ENCODE measurements around the gene PRKCE. TPM values are rescaled to one million over a fixed set of nuclear protein-coding genes. Genes with fewer than 3 reads are reported as not detected.

The PRKCE gene
- total RNA-seq, 2 experiments from 2014 or later, result 24.9 to 26.2 TPM

DNA sequence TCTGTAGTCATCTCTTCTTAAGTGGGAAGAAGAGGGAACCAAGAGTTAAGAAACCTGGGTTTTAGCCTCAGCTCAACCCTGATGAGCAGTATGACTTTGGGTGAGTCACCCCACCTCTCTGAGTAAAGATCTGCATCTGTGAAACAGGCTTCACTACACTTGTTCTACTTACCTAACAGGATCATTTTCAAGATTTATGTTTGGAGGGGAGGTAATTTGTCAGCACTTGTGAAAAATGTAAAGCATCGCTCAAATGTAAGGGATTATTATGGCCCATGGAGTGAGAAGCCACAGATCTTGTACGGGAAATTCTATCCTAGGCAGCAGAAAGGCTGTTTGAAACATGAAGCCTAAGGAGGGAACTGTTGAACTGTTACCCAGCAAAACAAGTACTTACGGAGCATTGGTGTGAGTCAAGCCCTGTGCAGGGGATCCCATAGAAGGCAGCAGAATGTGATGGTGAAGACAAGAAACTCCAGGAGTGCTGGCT is 160.6 kb downstream of the PRKCE start:
- Mint-ChIP-seq H3K4me1 (ENCODE audit: low read depth) (no peaks in the 10 kb centered on the region), H3K4me3 (no peak overlapping the region), H3K9me3 (no peaks in the 10 kb centered on the region), H3K36me3 (ENCODE audit: low read depth) (no peaks in the 10 kb centered on the region), H3K27ac (no peak overlapping the region), H3K27me3 (no peaks in the 10 kb centered on the region)
- DNase-seq, result peak in 2 of 14 experiments; percentile 5 to 17
- Histone ChIP-seq H3K27me3 (ENCODE audit: control insufficient read depth in 1 of 2, insufficient read depth in 2 of 2, low read length in 2 of 2) (no peaks in the 10 kb centered on the region), H3K9me3 (ENCODE audit: control insufficient read depth in 1 of 2, insufficient read depth in 1 of 2, low read length in 2 of 2) (no peaks in the 10 kb centered on the region), H3K27ac (ENCODE audit: low read depth in 1 of 2, low read length in 2 of 2) (no peak overlapping the region), H3K4me3 (ENCODE audit: low read length) (no peak overlapping the region), H3K4me1 (ENCODE audit: insufficient read depth, low read length) (no peaks in the 10 kb centered on the region), H3K36me3 (ENCODE audit: insufficient read depth, low read length) (no peaks in the 10 kb centered on the region)
- ChIA-PET POLR2A (no interaction called here), CTCF (no interaction called here)
- ATAC-seq (ENCODE audit: poor library complexity), result no peak
- TF ChIP-seq, protein P1, sequence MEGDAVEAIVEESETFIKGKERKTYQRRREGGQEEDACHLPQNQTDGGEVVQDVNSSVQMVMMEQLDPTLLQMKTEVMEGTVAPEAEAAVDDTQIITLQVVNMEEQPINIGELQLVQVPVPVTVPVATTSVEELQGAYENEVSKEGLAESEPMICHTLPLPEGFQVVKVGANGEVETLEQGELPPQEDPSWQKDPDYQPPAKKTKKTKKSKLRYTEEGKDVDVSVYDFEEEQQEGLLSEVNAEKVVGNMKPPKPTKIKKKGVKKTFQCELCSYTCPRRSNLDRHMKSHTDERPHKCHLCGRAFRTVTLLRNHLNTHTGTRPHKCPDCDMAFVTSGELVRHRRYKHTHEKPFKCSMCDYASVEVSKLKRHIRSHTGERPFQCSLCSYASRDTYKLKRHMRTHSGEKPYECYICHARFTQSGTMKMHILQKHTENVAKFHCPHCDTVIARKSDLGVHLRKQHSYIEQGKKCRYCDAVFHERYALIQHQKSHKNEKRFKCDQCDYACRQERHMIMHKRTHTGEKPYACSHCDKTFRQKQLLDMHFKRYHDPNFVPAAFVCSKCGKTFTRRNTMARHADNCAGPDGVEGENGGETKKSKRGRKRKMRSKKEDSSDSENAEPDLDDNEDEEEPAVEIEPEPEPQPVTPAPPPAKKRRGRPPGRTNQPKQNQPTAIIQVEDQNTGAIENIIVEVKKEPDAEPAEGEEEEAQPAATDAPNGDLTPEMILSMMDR (IDR thresholded peaks at IDR 0.05), result no peak
- intact Hi-C loops (cut with DNase I, micrococcal nuclease), result no loop called here

DNA sequence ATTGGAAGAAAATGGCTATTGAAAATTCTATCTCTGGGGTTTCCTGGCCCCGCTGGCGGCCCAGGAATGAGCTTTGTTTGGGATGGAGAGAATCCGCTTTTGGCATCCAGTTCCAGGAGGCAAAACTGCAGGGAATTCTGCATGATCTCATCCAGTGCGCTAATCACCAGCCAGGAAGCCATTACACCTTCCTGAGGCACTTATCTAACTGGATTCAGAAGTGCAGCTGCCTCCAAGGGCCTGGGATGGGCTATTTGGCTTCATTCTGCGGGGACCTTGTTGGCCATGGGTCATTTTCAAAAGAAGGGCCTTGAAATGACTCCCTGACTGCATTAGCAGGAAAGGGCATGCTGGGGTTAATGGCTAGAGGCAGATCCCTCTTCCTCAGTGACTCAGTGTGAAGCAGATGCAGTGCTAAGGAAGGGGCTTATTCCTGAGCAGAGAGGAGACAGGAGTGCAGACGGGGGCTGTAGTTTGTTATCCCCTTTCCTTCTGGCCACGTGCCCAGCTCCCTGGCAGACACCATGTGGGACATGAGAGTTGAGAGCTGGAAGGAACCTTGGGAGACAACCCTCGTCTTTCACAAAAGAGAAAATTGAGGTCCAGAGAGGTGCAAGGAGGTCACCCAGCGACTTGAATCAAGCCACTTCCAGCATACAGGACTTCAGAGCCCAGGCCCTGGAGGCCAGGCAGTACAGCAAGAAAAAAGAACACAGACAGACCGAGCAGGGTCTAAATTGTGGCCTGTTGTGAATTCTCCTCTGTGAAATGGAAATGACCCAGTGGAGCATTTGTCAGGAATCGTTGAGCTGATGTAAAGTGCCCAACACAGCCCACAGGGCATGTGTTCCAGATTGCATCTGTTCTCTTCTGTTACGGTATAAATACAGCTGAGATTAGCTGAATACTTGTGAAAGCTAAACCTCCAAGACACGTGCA is 161.8 kb downstream of the PRKCE start:
- H3K4me3 ChIP-seq (ENCODE audit: low read length), result no peak overlapping the region
- H3K4me1 ChIP-seq (ENCODE audit: insufficient read depth, low read length), result no peaks in the 10 kb centered on the region
- Mint-ChIP-seq H3K4me1 (ENCODE audit: low read depth) (no peaks in the 10 kb centered on the region), H3K27me3 (no peaks in the 10 kb centered on the region), H3K4me3 (no peak overlapping the region), H3K9me3 (no peaks in the 10 kb centered on the region), H3K27ac (no peak overlapping the region), H3K36me3 (ENCODE audit: low read depth) (no peaks in the 10 kb centered on the region)
- ATAC-seq (ENCODE audit: poor library complexity) (no peak), DNase-seq (no peak)
- H3K27ac ChIP-seq (ENCODE audit: low read depth in 1 of 2, low read length in 2 of 2), result no peak overlapping the region
- H3K36me3 ChIP-seq (ENCODE audit: insufficient read depth, low read length), result no peaks in the 10 kb centered on the region
- intact Hi-C loops (cut with DNase I, micrococcal nuclease), result no loop called here
- TF ChIP-seq, protein P1 (IDR thresholded peaks at IDR 0.05), result no peak
- ChIA-PET POLR2A (interaction anchor here (0.5 kb wide), 1 partner anchor 303 kb away, joined by 3 read pairs; no protein-coding TSS in a partner anchor), CTCF (no interaction called here)
- no peaks in the 10 kb centered on the region for H3K9me3 ChIP-seq (ENCODE audit: control insufficient read depth in 1 of 2, insufficient read depth in 1 of 2, low read length in 2 of 2)
- H3K27me3 ChIP-seq (ENCODE audit: control insufficient read depth in 1 of 2, insufficient read depth in 2 of 2, low read length in 2 of 2), result no peaks in the 10 kb centered on the region

DNA sequence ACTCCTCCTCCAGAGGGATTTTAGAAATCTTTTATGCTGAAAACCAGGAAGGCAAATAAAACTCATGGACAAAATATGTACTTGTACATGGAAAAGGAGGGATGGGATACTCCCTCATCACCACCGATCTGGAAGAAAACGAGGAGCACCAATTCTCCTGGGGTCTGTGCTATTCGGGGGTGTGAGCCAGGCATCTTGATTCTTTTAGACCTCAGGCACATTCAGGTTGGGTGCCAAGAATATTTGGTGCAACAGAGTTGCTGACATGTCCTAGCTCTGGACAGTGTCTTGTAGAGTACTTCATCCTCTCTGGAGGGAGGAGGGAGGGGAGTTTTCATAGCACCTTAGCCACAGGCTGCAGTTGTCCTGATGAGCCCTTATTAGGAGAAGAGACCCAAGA is 163.0 kb downstream of the PRKCE start:
- H3K9me3 ChIP-seq (ENCODE audit: control insufficient read depth in 1 of 2, insufficient read depth in 1 of 2, low read length in 2 of 2), result no peaks in the 10 kb centered on the region
- no peak for ATAC-seq (ENCODE audit: poor library complexity)
- no peak overlapping the region for H3K27ac ChIP-seq (ENCODE audit: low read depth in 1 of 2, low read length in 2 of 2)
- H3K36me3 Mint-ChIP-seq (ENCODE audit: low read depth), result no peaks in the 10 kb centered on the region
- H3K27ac Mint-ChIP-seq, result no peak overlapping the region
- H3K36me3 ChIP-seq (ENCODE audit: insufficient read depth, low read length), result no peaks in the 10 kb centered on the region
- ChIA-PET CTCF (no interaction called here), POLR2A (no interaction called here)
- no peaks in the 10 kb centered on the region for H3K27me3 ChIP-seq (ENCODE audit: control insufficient read depth in 1 of 2, insufficient read depth in 2 of 2, low read length in 2 of 2)
- H3K9me3 Mint-ChIP-seq, result no peaks in the 10 kb centered on the region
- DNase-seq, result no peak
- H3K4me3 ChIP-seq (ENCODE audit: low read length), result no peak overlapping the region
- H3K4me3 Mint-ChIP-seq, result no peak overlapping the region
- no peaks in the 10 kb centered on the region for H3K4me1 Mint-ChIP-seq (ENCODE audit: low read depth)
- H3K27me3 Mint-ChIP-seq, result no peaks in the 10 kb centered on the region
- TF ChIP-seq, protein P1 (IDR thresholded peaks at IDR 0.05), result no peak
- no peaks in the 10 kb centered on the region for H3K4me1 ChIP-seq (ENCODE audit: insufficient read depth, low read length)
- intact Hi-C loops (cut with DNase I, micrococcal nuclease), result no loop called here
